IPS-15b (cell line): ENCODE results near the gene ABCC5.

Source experiments
- H3K27me3 ChIP-seq: one replicate; pipeline ENCODE4 v1.6.1; 2013; ENCODE audit warnings: low read length; ENCODE audit not compliant: control insufficient read depth, insufficient read depth
- H3K36me3 ChIP-seq: one replicate; pipeline ENCODE4 v1.6.1; 2013; ENCODE audit warnings: low read length; ENCODE audit not compliant: control insufficient read depth, insufficient read depth
- H3K4me1 ChIP-seq: one replicate; pipeline ENCODE4 v1.6.1; 2013; ENCODE audit warnings: mild to moderate bottlenecking, low read length; ENCODE audit not compliant: control insufficient read depth, insufficient read depth
- H3K4me3 ChIP-seq: one replicate; pipeline ENCODE4 v1.5.1; 2013; ENCODE audit warnings: low read depth, low read length
- H3K9ac ChIP-seq: one replicate; pipeline ENCODE4 v1.6.1; 2013; ENCODE audit warnings: low read depth, mild to moderate bottlenecking, low read length
- H3K9me3 ChIP-seq: one replicate; pipeline ENCODE4 v1.6.1; 2013; ENCODE audit warnings: mild to moderate bottlenecking, low read length; ENCODE audit not compliant: control insufficient read depth, insufficient read depth

Gene ABCC5

GRCh38 chr3:183931881-183932280 is 85.8 kb downstream of the ABCC5 start:
- no peak overlapping the region for H3K9ac ChIP-seq
- H3K9me3 ChIP-seq, result no peaks in the 10 kb centered on the region
- no peaks in the 10 kb centered on the region for H3K27me3 ChIP-seq
- peaks cover 4% of the 10 kb centered on the region for H3K36me3 ChIP-seq
- no peaks in the 10 kb centered on the region for H3K4me1 ChIP-seq
- H3K4me3 ChIP-seq, result no peak overlapping the region

- H3K27me3 ChIP-seq, result no peaks in the 10 kb centered on the region
- no peaks in the 10 kb centered on the region for H3K4me1 ChIP-seq
- no peaks in the 10 kb centered on the region for H3K9me3 ChIP-seq
- no peak overlapping the region for H3K9ac ChIP-seq
- H3K36me3 ChIP-seq, result peaks cover 8% of the 10 kb centered on the region
- H3K4me3 ChIP-seq, result no peak overlapping the region
Measured at GRCh38 chr3:183930086-183930485, 87.6 kb downstream of the ABCC5 start.

- H3K36me3 ChIP-seq, result peaks cover 18% of the 10 kb centered on the region
- H3K27me3 ChIP-seq, result no peaks in the 10 kb centered on the region
- no peak overlapping the region for H3K4me3 ChIP-seq
- no peaks in the 10 kb centered on the region for H3K4me1 ChIP-seq
- H3K9me3 ChIP-seq, result no peaks in the 10 kb centered on the region
- H3K9ac ChIP-seq, result no peak overlapping the region
Measured at GRCh38 chr3:183927059-183927458, 90.6 kb downstream of the ABCC5 start.

- peaks cover 18% of the 10 kb centered on the region for H3K36me3 ChIP-seq
- H3K27me3 ChIP-seq, result no peaks in the 10 kb centered on the region
Measured at GRCh38 chr3:183924956-183925355, 92.7 kb downstream of the ABCC5 start.

GRCh38 chr3:183924543-183924942 is 93.1 kb downstream of the ABCC5 start:
- H3K27me3 ChIP-seq, result no peaks in the 10 kb centered on the region
- H3K36me3 ChIP-seq, result peaks cover 18% of the 10 kb centered on the region
- no peaks in the 10 kb centered on the region for H3K4me1 ChIP-seq
- no peak overlapping the region for H3K9ac ChIP-seq
- H3K4me3 ChIP-seq, result no peak overlapping the region
- no peaks in the 10 kb centered on the region for H3K9me3 ChIP-seq

More at GRCh38 chr3:183924956-183925355, 92.7 kb downstream of the ABCC5 start:
- Histone ChIP-seq H3K4me3 (no peak overlapping the region), H3K4me1 (no peaks in the 10 kb centered on the region), H3K9me3 (no peaks in the 10 kb centered on the region), H3K9ac (no peak overlapping the region)

- Histone ChIP-seq H3K36me3 (peaks cover 15% of the 10 kb centered on the region), H3K4me3 (no peak overlapping the region), H3K9ac (no peak overlapping the region), H3K9me3 (no peaks in the 10 kb centered on the region), H3K27me3 (no peaks in the 10 kb centered on the region), H3K4me1 (no peaks in the 10 kb centered on the region)
Measured at GRCh38 chr3:183922421-183922820, 95.3 kb downstream of the ABCC5 start.

GRCh38 chr3:183921096-183921495 is 96.6 kb downstream of the ABCC5 start:
- Histone ChIP-seq H3K36me3 (peaks cover 15% of the 10 kb centered on the region), H3K4me3 (no peak overlapping the region), H3K4me1 (no peaks in the 10 kb centered on the region)

GRCh38 chr3:183920416-183920815 is 97.3 kb downstream of the ABCC5 start:
- H3K36me3 ChIP-seq, result peaks cover 14% of the 10 kb centered on the region
- H3K9me3 ChIP-seq, result no peaks in the 10 kb centered on the region
- no peaks in the 10 kb centered on the region for H3K27me3 ChIP-seq
- H3K9ac ChIP-seq, result no peak overlapping the region
- no peaks in the 10 kb centered on the region for H3K4me1 ChIP-seq
- H3K4me3 ChIP-seq, result no peak overlapping the region

More at GRCh38 chr3:183921096-183921495, 96.6 kb downstream of the ABCC5 start:
- Histone ChIP-seq H3K9me3 (no peaks in the 10 kb centered on the region), H3K27me3 (no peaks in the 10 kb centered on the region), H3K9ac (no peak overlapping the region)

- H3K4me1 ChIP-seq, result no peaks in the 10 kb centered on the region
- H3K4me3 ChIP-seq, result no peak overlapping the region
- no peaks in the 10 kb centered on the region for H3K27me3 ChIP-seq
- no peaks in the 10 kb centered on the region for H3K9me3 ChIP-seq
- peaks cover 6% of the 10 kb centered on the region for H3K36me3 ChIP-seq
- no peak overlapping the region for H3K9ac ChIP-seq
Measured at GRCh38 chr3:183918178-183918577, 99.5 kb downstream of the ABCC5 start.

- Histone ChIP-seq H3K4me1 (no peaks in the 10 kb centered on the region), H3K27me3 (no peaks in the 10 kb centered on the region), H3K4me3 (no peak overlapping the region)
Measured at GRCh38 chr3:183917776-183918175, 99.9 kb downstream of the ABCC5 start.

GRCh38 chr3:183914856-183915255 is 102.8 kb downstream of the ABCC5 start:
- no peak overlapping the region for H3K4me3 ChIP-seq
- H3K27me3 ChIP-seq, result no peaks in the 10 kb centered on the region
- no peaks in the 10 kb centered on the region for H3K4me1 ChIP-seq
- no peaks in the 10 kb centered on the region for H3K36me3 ChIP-seq
- H3K9me3 ChIP-seq, result no peaks in the 10 kb centered on the region
- H3K9ac ChIP-seq, result no peak overlapping the region

More at GRCh38 chr3:183917776-183918175, 99.9 kb downstream of the ABCC5 start:
- peaks cover 6% of the 10 kb centered on the region for H3K36me3 ChIP-seq
- H3K9me3 ChIP-seq, result no peaks in the 10 kb centered on the region
- H3K9ac ChIP-seq, result no peak overlapping the region

GRCh38 chr3:183913580-183913920 is 104.1 kb downstream of the ABCC5 start:
- Histone ChIP-seq H3K9me3 (no peaks in the 10 kb centered on the region), H3K27me3 (no peaks in the 10 kb centered on the region), H3K9ac (no peak overlapping the region), H3K36me3 (no peaks in the 10 kb centered on the region), H3K4me3 (no peak overlapping the region), H3K4me1 (no peaks in the 10 kb centered on the region)
